PC-3 (cell line): ENCODE data around the gene CFAP107. TPM values are rescaled to one million over a fixed set of nuclear protein-coding genes. Genes with fewer than 3 reads are reported as not detected.

Source experiments
- ATAC-seq: fragments of 200-7000 bp; cut with Tn5 transposase; 2 replicates; pipeline ENCODE4 v1.9.1; 2020; ENCODE audit warnings: mild to moderate bottlenecking, moderate library complexity
- BruUV-seq: library from RNA; stranded (reverse); fragments of 400-500 nt; replicated peaks from 2 replicates; lab custom pipeline; 2021; lab: Mats Ljungman, UMichigan
- CTCF ChIA-PET: fragments of 300-600 bp; sonication (Branson Sonifier 250); formaldehyde crosslinking; loops from one replicate; lab custom pipeline; 2022; ENCODE audit warnings: antibody characterized with exemption; lab: Charles Lee
- POLR2A ChIA-PET: fragments of 300-600 bp; sonication (Branson Sonifier 250); formaldehyde crosslinking; loops from one replicate; lab custom pipeline; 2022; ENCODE audit warnings: antibody characterized with exemption; ENCODE audit not compliant: unreplicated experiment; lab: Charles Lee
- DNase-seq: peaks from one replicate; pipeline ENCODE4 v3.0.0-alpha.2; 2015
- H2AFZ ChIP-seq: fragments of 300-600 bp; sonication (generic); 2 replicates; pipeline ENCODE4 v1.6.0; 2016; ENCODE audit warnings: antibody characterized with exemption, low read length
- H3F3A ChIP-seq: fragments of 300-600 bp; sonication (generic); one replicate; pipeline ENCODE4 v1.6.0; 2017; ENCODE audit warnings: antibody characterized with exemption, low read length, control low read depth, mild to moderate bottlenecking; ENCODE audit not compliant: unreplicated experiment
- H3K27ac ChIP-seq: fragments of 300-600 bp; sonication (generic); 2 replicates; pipeline ENCODE4 v1.5.1; 2016; ENCODE audit warnings: mild to moderate bottlenecking, low read length
- H3K27me3 ChIP-seq: fragments of 300-600 bp; sonication (generic); 2 replicates; pipeline ENCODE4 v1.6.1; 2016; ENCODE audit warnings: low read length, mixed read lengths
- H3K36me3 ChIP-seq: fragments of 300-600 bp; sonication (generic); 2 replicates; pipeline ENCODE4 v1.6.1; 2016; ENCODE audit warnings: low read depth, mixed run types, low read length, mixed read lengths
- H3K4me1 ChIP-seq: fragments of 300-600 bp; sonication (generic); 2 replicates; pipeline ENCODE4 v1.5.1; 2016; ENCODE audit warnings: low read length; ENCODE audit not compliant: insufficient read depth
- H3K4me2 ChIP-seq: fragments of 300-600 bp; sonication (generic); 2 replicates; pipeline ENCODE4 v1.6.0; 2016; ENCODE audit warnings: low read length
- H3K4me3 ChIP-seq: fragments of 300-600 bp; sonication (generic); 2 replicates; pipeline ENCODE4 v1.5.1; 2016; ENCODE audit warnings: mild to moderate bottlenecking, low read length, mixed read lengths
- H3K79me2 ChIP-seq: fragments of 300-600 bp; sonication (generic); 2 replicates; pipeline ENCODE4 v1.6.1; 2017; ENCODE audit warnings: low read length, mixed read lengths
- H3K9ac ChIP-seq: fragments of 300-600 bp; sonication (generic); 2 replicates; pipeline ENCODE4 v1.6.0; 2016; ENCODE audit warnings: mild to moderate bottlenecking, low read length
- H3K9me2 ChIP-seq: fragments of 300-600 bp; sonication (generic); replicated peaks from 2 replicates; pipeline ENCODE4 v1.6.1; 2016; ENCODE audit warnings: mixed run types, low read length, mixed read lengths
- H3K9me3 ChIP-seq: fragments of 300-600 bp; sonication (generic); 2 replicates; pipeline ENCODE4 v1.6.1; 2016; ENCODE audit warnings: low read length, mixed read lengths
- H4K20me1 ChIP-seq: fragments of 300-600 bp; sonication (generic); 2 replicates; pipeline ENCODE4 v1.6.1; 2016; ENCODE audit warnings: low read length, mixed read lengths
- CTCF ChIP-seq: fragments of 300-600 bp; sonication (generic); conservative IDR thresholded peaks from 2 replicates; pipeline ENCODE4 v1.5.1; 2017; ENCODE audit warnings: antibody characterized with exemption, low read depth, mild to moderate bottlenecking, low read length
- EZH2 ChIP-seq: fragments of 300-600 bp; sonication (generic); IDR thresholded peaks from one replicate; pipeline ENCODE4 v1.6.1; 2017; ENCODE audit warnings: antibody characterized with exemption, mild to moderate bottlenecking, low read length; ENCODE audit not compliant: unreplicated experiment
- EZH2phosphoT487 ChIP-seq: fragments of 300-600 bp; sonication (generic); IDR thresholded peaks from 2 replicates; pipeline ENCODE4 v1.6.1; 2018; ENCODE audit warnings: mild to moderate bottlenecking, antibody characterized with exemption, low read length, borderline replicate concordance
- intact Hi-C: fragments of 100-400 bp; cut with micrococcal nuclease; formaldehyde crosslinking; loops from 2 replicates; pipeline ENCODE4 v1.9.0; 2023
- total RNA-seq: library from RNA; depleted of rRNA; stranded (reverse); fragments of >200 nt; gene quantifications from 2 replicates; pipeline ENCODE4 v1.2.3, GENCODE V29; 2014

CFAP107 gene
- total RNA-seq, 1 experiment from 2014 or later, result not detected

- Histone ChIP-seq H3K9me2 (no peaks in the 10 kb centered on the region), H3K4me2 (no peak overlapping the region), H3K27me3 (peaks cover 83% of the 10 kb centered on the region), H3K36me3 (no peaks in the 10 kb centered on the region), H3F3A (no peaks in the 10 kb centered on the region), H4K20me1 (no peaks in the 10 kb centered on the region), H3K9ac (no peak overlapping the region), H3K27ac (no peak overlapping the region), H3K9me3 (no peaks in the 10 kb centered on the region), H3K79me2 (no peaks in the 10 kb centered on the region), H3K4me1 (no peaks in the 10 kb centered on the region), H2AFZ (no peak overlapping the region), H3K4me3 (no peak overlapping the region)
- ChIA-PET CTCF (no interaction called here), POLR2A (no interaction called here)
- BruUV-seq, result no TSS peak
- intact Hi-C loops, result no loop called here
- DNase-seq, result no peak
- no peak for TF ChIP-seq EZH2phosphoT487
- no peak for TF ChIP-seq CTCF
- no peak for TF ChIP-seq EZH2
- ATAC-seq, result no peak
Observed at GRCh38 chr1:12769031-12769430, 23.0 kb downstream of the CFAP107 start.

GRCh38 chr1:12769976-12770505 lies 24.0 kb downstream of the CFAP107 start:
- no peaks in the 10 kb centered on the region for H3K9me3 ChIP-seq
- no peak overlapping the region for H3K9ac ChIP-seq
- ATAC-seq (no peak), DNase-seq (no peak)
- H3K79me2 ChIP-seq, result no peaks in the 10 kb centered on the region
- no peak overlapping the region for H3K4me2 ChIP-seq
- TF ChIP-seq CTCF, result no peak
- no peak for TF ChIP-seq EZH2
- no peak for TF ChIP-seq EZH2phosphoT487
- intact Hi-C loops, result no loop called here
- no peaks in the 10 kb centered on the region for H3F3A ChIP-seq
- BruUV-seq, result no TSS peak
- no peaks in the 10 kb centered on the region for H3K4me1 ChIP-seq
- ChIA-PET CTCF (no interaction called here), POLR2A (no interaction called here)
- no peaks in the 10 kb centered on the region for H4K20me1 ChIP-seq
- H3K4me3 ChIP-seq, result no peak overlapping the region
- no peak overlapping the region for H3K27ac ChIP-seq
- peaks cover 93% of the 10 kb centered on the region for H3K27me3 ChIP-seq
- H3K9me2 ChIP-seq, result no peaks in the 10 kb centered on the region
- H3K36me3 ChIP-seq, result no peaks in the 10 kb centered on the region
- H2AFZ ChIP-seq, result no peak overlapping the region

- Histone ChIP-seq H3K9me2 (no peaks in the 10 kb centered on the region), H3K27me3 (peaks cover 94% of the 10 kb centered on the region), H3K9me3 (no peaks in the 10 kb centered on the region), H4K20me1 (no peaks in the 10 kb centered on the region), H3K36me3 (no peaks in the 10 kb centered on the region), H3F3A (no peaks in the 10 kb centered on the region), H3K9ac (no peak overlapping the region), H3K4me1 (no peaks in the 10 kb centered on the region), H3K4me2 (no peak overlapping the region), H2AFZ (no peak overlapping the region), H3K4me3 (no peak overlapping the region), H3K79me2 (no peaks in the 10 kb centered on the region), H3K27ac (no peak overlapping the region)
- intact Hi-C loops, result no loop called here
- DNase-seq, result no peak
- no peak for ATAC-seq
- TF ChIP-seq EZH2phosphoT487 (no peak), CTCF (no peak), EZH2 (no peak)
- no TSS peak for BruUV-seq
- ChIA-PET CTCF (no interaction called here), POLR2A (no interaction called here)
Observed at GRCh38 chr1:12770620-12771019, 24.6 kb downstream of the CFAP107 start.
